Measurements from ENCODE around the gene ENTHD1.

GRCh38 chr22:39789788-39790187, 103.8 kb downstream of the ENTHD1 start:
- TF ChIP-seq, protein P1, sequence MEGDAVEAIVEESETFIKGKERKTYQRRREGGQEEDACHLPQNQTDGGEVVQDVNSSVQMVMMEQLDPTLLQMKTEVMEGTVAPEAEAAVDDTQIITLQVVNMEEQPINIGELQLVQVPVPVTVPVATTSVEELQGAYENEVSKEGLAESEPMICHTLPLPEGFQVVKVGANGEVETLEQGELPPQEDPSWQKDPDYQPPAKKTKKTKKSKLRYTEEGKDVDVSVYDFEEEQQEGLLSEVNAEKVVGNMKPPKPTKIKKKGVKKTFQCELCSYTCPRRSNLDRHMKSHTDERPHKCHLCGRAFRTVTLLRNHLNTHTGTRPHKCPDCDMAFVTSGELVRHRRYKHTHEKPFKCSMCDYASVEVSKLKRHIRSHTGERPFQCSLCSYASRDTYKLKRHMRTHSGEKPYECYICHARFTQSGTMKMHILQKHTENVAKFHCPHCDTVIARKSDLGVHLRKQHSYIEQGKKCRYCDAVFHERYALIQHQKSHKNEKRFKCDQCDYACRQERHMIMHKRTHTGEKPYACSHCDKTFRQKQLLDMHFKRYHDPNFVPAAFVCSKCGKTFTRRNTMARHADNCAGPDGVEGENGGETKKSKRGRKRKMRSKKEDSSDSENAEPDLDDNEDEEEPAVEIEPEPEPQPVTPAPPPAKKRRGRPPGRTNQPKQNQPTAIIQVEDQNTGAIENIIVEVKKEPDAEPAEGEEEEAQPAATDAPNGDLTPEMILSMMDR (IDR thresholded peaks at IDR 0.05), result no peak
- TF ChIP-seq POLR2A (IDR thresholded peaks at IDR 0.05) (no peak), POLR2AphosphoS5 (IDR thresholded peaks at IDR 0.05) (no peak)

All from suprapubic skin (tissue), 4 donors.